ENCODE results near the gene SCGB2B2.

The SCGB2B2 gene, protein sequence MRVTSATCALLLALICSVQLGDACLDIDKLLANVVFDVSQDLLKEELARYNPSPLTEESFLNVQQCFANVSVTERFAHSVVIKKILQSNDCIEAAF

DNA sequence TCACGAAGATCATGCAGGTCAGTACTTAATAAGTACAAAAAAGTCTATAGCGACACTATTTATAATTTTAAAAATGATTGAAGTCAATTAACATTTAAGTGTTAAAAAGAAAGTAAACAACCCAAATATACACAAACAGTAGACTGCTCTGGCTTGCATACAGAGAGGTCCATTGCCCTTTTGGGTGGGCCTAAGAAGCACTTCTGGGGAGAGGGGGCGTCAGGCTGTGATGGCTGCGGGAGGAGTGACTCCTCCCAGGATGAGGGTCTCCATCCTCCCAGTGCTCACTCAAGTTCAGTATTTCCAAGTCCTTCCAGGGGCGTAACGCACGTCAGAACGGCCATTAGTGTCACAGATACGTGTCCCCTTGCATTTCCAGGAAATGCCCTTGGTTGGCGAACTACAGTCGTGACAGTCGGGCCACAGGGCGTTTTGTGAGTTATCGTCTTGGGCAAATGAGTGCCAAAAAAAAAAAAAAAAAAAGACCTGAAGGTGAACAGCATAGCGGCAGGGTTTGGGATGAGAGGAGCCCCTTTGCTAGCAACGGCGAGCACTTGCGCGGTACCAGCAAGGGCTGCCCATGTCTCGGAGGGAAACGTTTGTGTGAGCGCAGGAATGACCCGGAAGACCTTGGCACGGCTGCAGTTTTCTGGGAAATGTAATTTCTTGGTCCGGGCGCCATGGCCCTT, at the start of gene SCGB2B2:
TSS of gene SCGB2B2 (minus strand) at position 463 of the 689 bp plus-strand sequence. CDS start 82,596 bp downstream, outside the sequence.
- TF ChIP-seq, protein P1, sequence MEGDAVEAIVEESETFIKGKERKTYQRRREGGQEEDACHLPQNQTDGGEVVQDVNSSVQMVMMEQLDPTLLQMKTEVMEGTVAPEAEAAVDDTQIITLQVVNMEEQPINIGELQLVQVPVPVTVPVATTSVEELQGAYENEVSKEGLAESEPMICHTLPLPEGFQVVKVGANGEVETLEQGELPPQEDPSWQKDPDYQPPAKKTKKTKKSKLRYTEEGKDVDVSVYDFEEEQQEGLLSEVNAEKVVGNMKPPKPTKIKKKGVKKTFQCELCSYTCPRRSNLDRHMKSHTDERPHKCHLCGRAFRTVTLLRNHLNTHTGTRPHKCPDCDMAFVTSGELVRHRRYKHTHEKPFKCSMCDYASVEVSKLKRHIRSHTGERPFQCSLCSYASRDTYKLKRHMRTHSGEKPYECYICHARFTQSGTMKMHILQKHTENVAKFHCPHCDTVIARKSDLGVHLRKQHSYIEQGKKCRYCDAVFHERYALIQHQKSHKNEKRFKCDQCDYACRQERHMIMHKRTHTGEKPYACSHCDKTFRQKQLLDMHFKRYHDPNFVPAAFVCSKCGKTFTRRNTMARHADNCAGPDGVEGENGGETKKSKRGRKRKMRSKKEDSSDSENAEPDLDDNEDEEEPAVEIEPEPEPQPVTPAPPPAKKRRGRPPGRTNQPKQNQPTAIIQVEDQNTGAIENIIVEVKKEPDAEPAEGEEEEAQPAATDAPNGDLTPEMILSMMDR (IDR thresholded peaks at IDR 0.05; ENCODE audit: low read depth, low read length, missing control alignments): peak; percentile 8
- peak within 1 kb of the TSS; percentile 63 for H3K4me3 ChIP-seq (replicated peaks; ENCODE audit: low read depth, low read length)
- DNase-seq (ENCODE audit: extremely low read depth, low read depth): peak; percentile 9

DNA sequence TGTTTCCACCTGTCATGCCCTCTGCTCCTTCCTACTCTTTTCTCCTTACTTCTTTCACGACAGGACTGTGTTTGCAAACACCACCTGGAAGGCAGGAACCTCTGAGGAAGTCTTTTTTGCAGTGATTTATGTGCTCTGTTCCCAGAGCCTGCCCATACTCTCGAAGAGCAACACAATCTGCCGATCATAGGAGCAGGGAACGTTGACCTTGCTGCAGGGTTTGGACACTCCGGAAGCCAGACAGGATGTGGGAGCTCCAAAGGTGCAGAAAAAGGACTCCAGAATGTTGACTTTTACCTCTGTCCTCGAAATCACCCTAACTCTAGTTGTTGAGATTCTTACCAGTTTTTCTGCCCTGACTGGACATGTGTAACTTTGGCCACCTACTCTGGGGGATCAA, 48.4 kb upstream of the SCGB2B2 start:
- TF ChIP-seq, protein P1 (IDR thresholded peaks at IDR 0.05; ENCODE audit: low read depth, low read length, missing control alignments): no peak

DNA sequence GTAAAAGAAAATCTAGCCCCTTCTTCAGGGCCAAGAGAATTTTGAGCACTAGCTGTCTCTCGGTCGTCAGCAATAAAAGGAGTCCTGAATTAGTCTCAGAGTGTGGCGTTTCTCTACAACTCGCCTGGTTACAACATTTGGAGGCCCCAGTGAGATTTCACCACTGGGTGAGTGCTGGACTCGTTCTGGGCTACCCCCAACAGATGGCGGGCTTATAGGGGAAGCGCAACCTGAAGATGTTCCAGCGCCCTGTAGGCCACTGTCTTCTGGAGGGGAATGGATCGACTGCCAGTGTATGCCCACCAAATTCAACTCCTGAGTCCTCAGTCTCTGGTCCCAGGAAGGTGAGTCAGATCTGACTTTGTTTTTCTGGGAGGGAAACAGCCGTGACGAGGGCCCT, 45.4 kb upstream of the SCGB2B2 start:
- TF ChIP-seq, protein P1 (IDR thresholded peaks at IDR 0.05; ENCODE audit: low read depth, low read length, missing control alignments): no peak
- no peak overlapping the region for H3K4me3 ChIP-seq (replicated peaks; ENCODE audit: low read depth, low read length)
- no peak for DNase-seq (ENCODE audit: extremely low read depth, low read depth)

More for the DNA sequence above, 48.4 kb upstream of the SCGB2B2 start:
- no peak for DNase-seq (ENCODE audit: extremely low read depth, low read depth)
- H3K4me3 ChIP-seq (replicated peaks; ENCODE audit: low read depth, low read length): no peak overlapping the region

DNA sequence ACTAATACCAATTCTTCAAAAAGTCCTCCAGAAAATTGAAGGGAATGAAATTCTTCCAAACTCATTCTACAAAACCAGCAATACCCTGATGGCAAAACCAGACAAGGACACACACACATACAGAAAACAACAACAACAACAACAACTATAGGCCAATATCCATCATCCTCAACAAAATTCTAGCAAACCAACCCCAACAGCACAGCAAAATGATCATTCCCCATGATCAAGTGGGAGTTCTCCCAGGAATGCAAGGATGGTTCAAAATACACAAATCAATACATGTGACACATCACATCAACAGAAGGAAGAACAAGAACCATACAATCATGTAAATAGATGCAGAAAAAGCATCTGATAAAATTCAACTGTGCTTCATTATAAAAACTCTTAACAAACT, 38.4 kb upstream of the SCGB2B2 start:
- TF ChIP-seq, protein P1 (IDR thresholded peaks at IDR 0.05; ENCODE audit: low read depth, low read length, missing control alignments): no peak
- DNase-seq (ENCODE audit: extremely low read depth, low read depth): no peak
- H3K4me3 ChIP-seq (replicated peaks; ENCODE audit: low read depth, low read length): no peak overlapping the region

DNA sequence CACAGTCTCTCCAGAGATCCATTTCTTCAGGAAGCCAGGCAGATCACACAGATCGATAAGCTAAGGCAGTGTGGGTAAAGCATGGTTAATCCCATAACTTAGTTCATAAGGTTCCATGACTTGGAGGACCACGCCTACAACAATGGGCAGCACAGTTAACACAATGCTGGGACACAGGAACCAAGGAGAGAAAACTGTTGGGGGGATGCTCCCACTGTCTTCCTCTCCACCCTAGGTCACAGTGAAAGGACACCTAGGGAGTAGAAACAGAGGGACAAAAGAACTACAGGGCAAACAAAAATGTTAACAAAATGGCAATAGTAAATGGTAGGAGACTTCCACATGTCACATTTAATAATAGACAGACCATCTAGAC, 36.3 kb upstream of the SCGB2B2 start:
- no peak overlapping the region for H3K4me3 ChIP-seq (replicated peaks; ENCODE audit: low read depth, low read length)
- DNase-seq (ENCODE audit: extremely low read depth, low read depth): no peak
- TF ChIP-seq, protein P1 (IDR thresholded peaks at IDR 0.05; ENCODE audit: low read depth, low read length, missing control alignments): no peak

DNA sequence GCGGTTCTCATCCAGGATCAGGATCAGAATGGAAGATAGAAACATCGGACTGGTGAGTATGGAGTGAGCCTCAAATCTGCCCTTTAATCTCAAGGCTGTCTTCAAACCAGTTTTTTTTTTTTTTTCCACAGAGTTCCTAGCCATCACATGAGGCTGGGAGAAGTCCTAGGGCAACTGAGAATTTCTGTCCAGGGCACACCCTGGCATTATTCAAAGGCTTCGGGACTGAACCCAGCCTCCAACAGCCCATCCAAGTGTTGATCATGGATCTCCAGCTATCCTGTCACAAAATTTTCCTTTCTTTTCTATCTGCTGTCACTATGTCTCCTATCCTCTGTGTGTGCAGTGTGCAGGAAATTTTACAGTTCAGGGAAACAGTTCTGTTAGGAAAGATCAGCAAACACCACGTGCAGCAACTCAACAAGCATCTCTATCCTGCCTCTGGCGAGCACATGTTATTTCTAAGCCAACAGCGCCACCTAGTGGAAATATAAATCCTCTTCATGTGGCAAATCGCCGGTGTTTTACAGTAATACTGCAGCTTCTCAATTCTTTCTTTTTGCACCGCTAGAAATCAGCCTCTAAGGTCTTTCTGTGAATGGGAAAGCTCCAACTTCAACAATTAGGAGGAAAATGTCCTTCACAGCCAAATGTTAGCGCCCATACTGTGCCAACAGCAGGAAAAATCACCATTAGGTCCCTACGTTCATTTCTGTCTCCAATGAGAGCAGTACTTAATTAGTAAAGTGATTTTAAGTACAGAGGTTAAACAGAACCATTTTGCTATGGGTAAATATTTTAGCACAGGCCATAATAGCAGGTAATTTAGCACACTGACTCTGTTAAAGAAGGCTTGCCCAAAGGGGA, 35.7 kb upstream of the SCGB2B2 start:
- no peak overlapping the region for H3K4me3 ChIP-seq (replicated peaks; ENCODE audit: low read depth, low read length)
- TF ChIP-seq, protein P1 (IDR thresholded peaks at IDR 0.05; ENCODE audit: low read depth, low read length, missing control alignments): peak; percentile 37
- DNase-seq (ENCODE audit: extremely low read depth, low read depth): peak; percentile 52

Data from HFF-Myc (cell line).